Measurements from ENCODE around the gene MYRF. TPM values are rescaled to one million over a fixed set of nuclear protein-coding genes. Genes with fewer than 3 reads are reported as not detected.
A peak's percentile ranks its signal among the peaks of the same experiment; 100 is the strongest.

MYRF gene
- total RNA-seq, 2 donors from 2014 or later: 1.2 to 5.9 TPM

DNA sequence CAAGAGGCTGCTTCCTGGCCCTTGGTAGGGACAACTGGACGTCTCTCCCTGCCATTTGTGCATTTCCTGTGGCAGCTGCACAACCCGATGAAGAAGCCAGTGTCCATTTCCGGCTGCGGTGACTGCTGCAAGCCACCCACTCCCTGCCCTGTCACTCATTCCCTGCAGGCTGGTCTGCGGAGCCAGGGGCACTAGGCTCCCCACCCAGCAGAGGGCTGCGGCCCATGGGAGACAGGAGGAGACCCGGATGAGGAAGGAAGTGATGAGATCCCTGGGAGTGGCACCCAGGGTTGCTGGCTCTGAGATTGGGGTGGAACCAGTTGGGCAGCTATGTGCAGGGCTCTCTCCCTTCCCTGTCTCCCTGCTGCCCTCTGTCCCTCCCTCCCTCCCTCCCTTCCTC is 10.0 kb upstream of the MYRF start:
- Mint-ChIP-seq H3K27ac (no peak overlapping the region), H3K27me3 (no peaks in the 10 kb centered on the region), H3K9me3 (no peaks in the 10 kb centered on the region), H3K4me1 (no peaks in the 10 kb centered on the region), H3K4me3 (no peak overlapping the region), H3K36me3 (ENCODE audit: low read depth) (no peaks in the 10 kb centered on the region)
- no peak for ATAC-seq (replicated peaks)

DNA sequence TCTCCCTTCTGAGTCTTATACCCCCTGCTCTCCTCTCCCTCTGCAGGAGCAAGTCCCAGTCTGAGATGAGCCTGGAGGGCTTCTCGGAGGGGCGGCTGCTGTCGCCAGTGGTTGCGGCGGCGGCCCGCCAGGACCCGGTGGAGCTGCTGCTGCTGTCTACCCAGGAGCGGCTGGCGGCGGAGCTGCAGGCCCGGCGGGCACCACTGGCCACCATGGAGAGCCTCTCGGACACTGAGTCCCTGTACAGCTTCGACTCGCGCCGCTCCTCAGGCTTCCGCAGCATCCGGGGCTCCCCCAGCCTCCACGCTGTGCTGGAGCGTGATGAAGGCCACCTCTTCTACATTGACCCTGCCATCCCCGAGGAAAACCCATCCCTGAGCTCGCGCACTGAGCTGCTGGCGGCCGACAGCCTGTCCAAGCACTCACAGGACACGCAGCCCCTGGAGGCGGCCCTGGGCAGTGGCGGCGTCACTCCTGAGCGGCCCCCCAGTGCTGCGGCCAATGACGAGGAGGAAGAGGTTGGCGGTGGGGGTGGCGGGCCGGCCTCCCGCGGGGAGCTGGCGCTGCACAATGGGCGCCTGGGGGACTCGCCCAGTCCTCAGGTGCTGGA is 8.8 kb upstream of the MYRF start:
- Mint-ChIP-seq H3K4me1 (no peaks in the 10 kb centered on the region), H3K27ac (no peak overlapping the region), H3K9me3 (no peaks in the 10 kb centered on the region), H3K36me3 (ENCODE audit: low read depth) (no peaks in the 10 kb centered on the region), H3K27me3 (no peaks in the 10 kb centered on the region), H3K4me3 (no peak overlapping the region)
- ATAC-seq (replicated peaks): no peak

GRCh38 chr11:61744181-61744580 is 8.3 kb upstream of the MYRF start:
- Mint-ChIP-seq H3K27ac (no peak overlapping the region), H3K27me3 (peaks cover 2% of the 10 kb centered on the region), H3K4me1 (no peaks in the 10 kb centered on the region), H3K36me3 (ENCODE audit: low read depth) (no peaks in the 10 kb centered on the region), H3K9me3 (no peaks in the 10 kb centered on the region), H3K4me3 (no peak overlapping the region)
- ATAC-seq (replicated peaks): no peak

GRCh38 chr11:61744609-61745156 is 7.8 kb upstream of the MYRF start:
- Mint-ChIP-seq H3K27me3 (peaks cover 5% of the 10 kb centered on the region), H3K9me3 (no peaks in the 10 kb centered on the region), H3K4me1 (no peaks in the 10 kb centered on the region), H3K36me3 (ENCODE audit: low read depth) (no peaks in the 10 kb centered on the region), H3K4me3 (no peak overlapping the region), H3K27ac (no peak overlapping the region)
- ATAC-seq (replicated peaks): no peak

DNA sequence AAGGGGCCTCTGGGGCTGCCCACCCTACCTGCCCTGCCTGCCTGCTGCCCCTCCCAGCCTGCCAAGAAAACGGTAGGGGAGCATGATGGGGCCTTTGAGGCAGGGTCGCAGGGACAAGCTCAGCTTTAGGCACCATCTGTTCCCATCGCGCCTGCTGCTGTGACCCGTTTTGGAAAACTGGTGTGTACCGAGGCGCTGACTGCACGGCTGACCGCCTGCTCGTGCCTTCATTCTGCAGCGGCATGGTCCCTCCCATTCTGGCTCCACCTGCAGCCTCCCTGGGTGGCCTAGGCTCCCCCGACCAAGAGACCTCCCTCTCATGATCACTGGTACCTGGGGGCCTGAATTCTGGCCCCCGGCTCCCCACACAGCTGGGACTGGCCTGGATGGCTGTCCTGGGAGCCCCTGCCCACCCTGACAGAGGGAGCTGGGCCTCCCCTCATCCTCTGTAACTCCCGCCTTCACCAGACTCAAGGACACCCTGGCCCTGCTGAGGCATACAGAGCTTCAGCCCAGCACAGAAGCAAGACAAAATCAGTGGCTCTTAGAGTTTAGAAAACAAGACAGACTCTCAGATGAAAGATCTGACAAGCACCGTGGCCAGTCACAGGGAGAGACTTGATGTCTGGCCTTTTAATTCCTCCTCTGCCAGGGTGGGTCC is 6.5 kb upstream of the MYRF start:
- ATAC-seq (replicated peaks): no peak
- no peak overlapping the region for H3K4me3 Mint-ChIP-seq
- H3K27ac Mint-ChIP-seq: no peak overlapping the region

GRCh38 chr11:61746442-61747191 is 5.8 kb upstream of the MYRF start:
- peaks cover 12% of the 10 kb centered on the region for H3K27me3 Mint-ChIP-seq

More for the DNA sequence above, 6.5 kb upstream of the MYRF start:
- Mint-ChIP-seq H3K36me3 (ENCODE audit: low read depth) (no peaks in the 10 kb centered on the region), H3K9me3 (no peaks in the 10 kb centered on the region), H3K4me1 (no peaks in the 10 kb centered on the region), H3K27me3 (peaks cover 8% of the 10 kb centered on the region)

GRCh38 chr11:61747192-61747966 is 5.1 kb upstream of the MYRF start:
- H3K27me3 Mint-ChIP-seq: peaks cover 12% of the 10 kb centered on the region
- ATAC-seq (replicated peaks): peak; percentile 72
- no peaks in the 10 kb centered on the region for H3K9me3 Mint-ChIP-seq
- no peaks in the 10 kb centered on the region for H3K36me3 Mint-ChIP-seq (ENCODE audit: low read depth)
- H3K27ac Mint-ChIP-seq: no peak overlapping the region
- H3K4me3 Mint-ChIP-seq: no peak overlapping the region
- H3K4me1 Mint-ChIP-seq: no peaks in the 10 kb centered on the region

More at GRCh38 chr11:61746442-61747191, 5.8 kb upstream of the MYRF start:
- Mint-ChIP-seq H3K4me1 (no peaks in the 10 kb centered on the region), H3K9me3 (no peaks in the 10 kb centered on the region), H3K36me3 (ENCODE audit: low read depth) (no peaks in the 10 kb centered on the region), H3K4me3 (no peak overlapping the region), H3K27ac (no peak overlapping the region)
- ATAC-seq (replicated peaks): no peak

GRCh38 chr11:61747967-61748285 is 4.5 kb upstream of the MYRF start:
- Mint-ChIP-seq H3K36me3 (ENCODE audit: low read depth) (no peaks in the 10 kb centered on the region), H3K4me3 (no peak overlapping the region), H3K9me3 (no peaks in the 10 kb centered on the region), H3K4me1 (peaks cover under 1% of the 10 kb centered on the region), H3K27ac (no peak overlapping the region), H3K27me3 (peaks cover 12% of the 10 kb centered on the region)
- ATAC-seq (replicated peaks): peak; percentile 5

DNA sequence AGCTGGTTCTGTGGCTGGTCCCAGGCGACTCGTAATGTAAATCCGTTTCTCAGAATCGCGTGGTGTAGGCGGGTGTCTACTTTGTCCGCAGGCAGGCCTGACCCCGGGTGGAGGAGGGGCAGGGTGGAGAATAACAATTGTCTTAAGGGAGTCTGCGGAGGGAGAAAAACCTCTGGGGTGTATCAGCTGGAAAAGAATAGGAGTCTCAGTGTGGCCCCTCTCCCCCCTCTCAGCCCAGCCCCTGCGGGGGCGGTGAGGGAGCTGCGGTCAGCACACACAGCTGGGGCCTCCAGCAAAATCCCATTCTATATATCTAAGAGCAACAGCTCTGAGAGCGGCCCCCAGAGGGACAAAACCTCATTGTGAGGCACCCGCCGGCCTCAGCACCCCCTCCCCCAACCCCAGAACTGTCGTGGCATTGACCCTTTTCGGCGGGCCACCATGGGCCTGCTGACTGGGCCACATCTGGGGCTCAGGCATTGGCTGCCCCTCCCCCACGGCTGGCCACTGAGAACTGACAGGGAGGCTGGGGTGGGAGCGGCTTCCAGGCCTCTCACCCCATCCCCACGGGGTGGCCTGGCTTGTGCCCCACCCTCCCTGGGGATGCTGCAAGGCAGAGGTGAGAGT is 2.7 kb upstream of the MYRF start:
- no peak overlapping the region for H3K27ac Mint-ChIP-seq
- no peaks in the 10 kb centered on the region for H3K9me3 Mint-ChIP-seq
- ATAC-seq (replicated peaks): no peak
- peaks cover 5% of the 10 kb centered on the region for H3K4me1 Mint-ChIP-seq
- H3K27me3 Mint-ChIP-seq: peaks cover 12% of the 10 kb centered on the region
- no peaks in the 10 kb centered on the region for H3K36me3 Mint-ChIP-seq (ENCODE audit: low read depth)
- no peak overlapping the region for H3K4me3 Mint-ChIP-seq

- H3K27me3 Mint-ChIP-seq: peaks cover 12% of the 10 kb centered on the region
- peaks cover 5% of the 10 kb centered on the region for H3K4me1 Mint-ChIP-seq
- peak overlapping the region; percentile 61 for H3K4me3 Mint-ChIP-seq
- no peak for ATAC-seq (replicated peaks)
- H3K36me3 Mint-ChIP-seq (ENCODE audit: low read depth): no peaks in the 10 kb centered on the region
- no peaks in the 10 kb centered on the region for H3K9me3 Mint-ChIP-seq
- no peak overlapping the region for H3K27ac Mint-ChIP-seq
These were observed 1.7 kb upstream of the MYRF start for GRCh38 chr11:61750631-61751273.

DNA sequence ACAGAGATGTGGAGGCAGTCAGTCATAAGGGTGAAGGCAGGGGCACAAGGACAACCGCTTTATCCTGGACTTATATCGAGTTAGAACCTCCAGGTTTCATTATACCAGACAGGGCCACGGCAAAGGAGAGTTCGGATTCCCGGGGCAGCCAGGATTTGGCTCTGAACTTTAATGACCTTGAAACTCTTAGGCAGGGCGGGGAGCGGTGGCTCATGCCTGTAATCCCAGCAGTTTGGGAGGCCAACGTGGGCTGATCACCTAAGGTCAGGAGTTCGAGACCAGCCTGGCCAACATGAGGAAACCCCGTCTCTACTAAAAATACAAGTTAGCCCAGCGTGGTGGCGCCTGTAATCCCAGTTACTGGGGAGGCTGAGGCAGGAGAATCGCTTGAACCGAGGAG is 1.1 kb upstream of the MYRF start:
- no peak for ATAC-seq (replicated peaks)
- Mint-ChIP-seq H3K4me3 (peak overlapping the region; percentile 61), H3K36me3 (ENCODE audit: low read depth) (no peaks in the 10 kb centered on the region), H3K9me3 (no peaks in the 10 kb centered on the region), H3K4me1 (peaks cover 8% of the 10 kb centered on the region), H3K27me3 (peaks cover 12% of the 10 kb centered on the region), H3K27ac (no peak overlapping the region)

DNA sequence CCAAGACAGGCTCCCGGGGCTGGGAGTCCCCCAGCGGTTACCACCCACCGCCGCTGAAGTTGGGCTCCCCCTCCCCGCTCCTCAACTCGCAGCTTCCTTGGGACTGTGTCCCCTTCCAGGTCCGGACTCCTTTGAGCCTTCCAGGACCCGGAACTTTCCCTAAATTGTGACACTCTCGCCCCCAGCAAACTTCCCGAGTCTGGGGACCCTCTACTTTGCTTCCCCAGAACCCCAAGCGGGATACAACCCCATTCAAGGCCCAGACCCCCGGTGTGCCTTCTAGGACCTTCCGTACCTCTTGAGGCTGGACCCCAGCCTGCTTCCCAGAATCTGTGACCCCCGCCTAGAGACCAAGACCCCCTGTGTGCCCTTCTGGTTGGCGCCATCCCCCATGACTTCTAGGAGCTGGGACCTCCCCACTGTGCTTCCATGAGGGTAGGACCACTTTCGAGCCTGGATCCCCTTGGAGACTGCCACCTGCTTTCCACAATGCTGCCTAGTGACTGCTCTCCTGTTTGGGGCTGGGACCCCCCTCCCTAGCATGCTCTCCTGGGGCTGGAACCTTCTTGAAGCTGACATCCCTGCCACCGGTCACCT is 587 bp downstream of the MYRF start:
- peak overlapping the region; percentile 42 for H3K27ac Mint-ChIP-seq
- H3K4me3 Mint-ChIP-seq: peak overlapping the region; percentile 73
- ATAC-seq (replicated peaks): no peak
- no peaks in the 10 kb centered on the region for H3K36me3 Mint-ChIP-seq (ENCODE audit: low read depth)
- peaks cover 11% of the 10 kb centered on the region for H3K4me1 Mint-ChIP-seq
- no peaks in the 10 kb centered on the region for H3K9me3 Mint-ChIP-seq
- peaks cover 12% of the 10 kb centered on the region for H3K27me3 Mint-ChIP-seq

- Mint-ChIP-seq H3K27ac (peak overlapping the region; percentile 42), H3K27me3 (peaks cover 12% of the 10 kb centered on the region), H3K4me3 (peak overlapping the region; percentile 73), H3K36me3 (ENCODE audit: low read depth) (no peaks in the 10 kb centered on the region), H3K9me3 (no peaks in the 10 kb centered on the region), H3K4me1 (peaks cover 11% of the 10 kb centered on the region)
- ATAC-seq (replicated peaks): no peak
These were observed 1.2 kb downstream of the MYRF start for GRCh38 chr11:61753672-61754071.

Measured in activated T-helper 17 cell treated with anti-CD3 and anti-CD28 coated beads, Interleukin-2, amount 50 U/mL, for 72 hours (primary cell).